Measurements from ENCODE around the gene SAPCD2. TPM values are rescaled to one million over a fixed set of nuclear protein-coding genes. Genes with fewer than 3 reads are reported as not detected.
A peak's percentile ranks its signal among the peaks of the same experiment; 100 is the strongest.

SAPCD2 gene
- total and polyA plus RNA-seq, 8 donors = 0.04 to 0.97 (median 0.34) TPM

DNA sequence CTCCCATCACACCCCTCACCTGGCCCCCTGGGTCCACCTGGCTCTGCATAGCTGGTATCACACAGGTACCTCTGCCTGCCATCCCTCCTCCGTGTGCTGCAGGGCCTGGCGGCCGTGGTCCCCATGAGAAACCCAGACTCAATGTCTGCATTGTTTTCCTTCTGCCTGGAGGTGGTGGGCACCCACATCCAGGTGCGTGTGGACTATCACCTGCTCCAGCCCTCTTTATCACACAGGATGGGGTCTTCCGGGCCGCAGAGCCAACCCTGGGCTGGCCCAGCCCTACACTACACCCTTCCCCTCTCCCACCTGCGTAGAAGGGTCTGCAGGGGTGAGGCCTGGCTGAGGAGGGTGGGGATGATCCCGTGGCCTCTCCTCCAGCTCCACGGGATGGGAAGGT lies 31.4 kb downstream of the SAPCD2 start:
- Histone ChIP-seq H3K4me3 (no peak overlapping the region), H3K27me3 (no peaks in the 10 kb centered on the region), H3K9me3 (no peaks in the 10 kb centered on the region), H3K27ac (no peak overlapping the region), H3K4me1 (peaks cover 0 to 2% (median 0%) of the 10 kb centered on the region in 3 donors), H3K36me3 (peaks cover 0 to 7% (median 0%) of the 10 kb centered on the region in 3 donors)
- ATAC-seq (no peak), FAIRE-seq (no peak), DNase-seq (no peak)
- intact Hi-C loops (cut with DNase I) = loop anchor here in 2 of 3 donors (5.0 kb wide), 2 partner anchors 92 to 252 kb away; partner anchors contain the start of gene C8G (in 1 of the 2)
- TF ChIP-seq, protein P1, sequence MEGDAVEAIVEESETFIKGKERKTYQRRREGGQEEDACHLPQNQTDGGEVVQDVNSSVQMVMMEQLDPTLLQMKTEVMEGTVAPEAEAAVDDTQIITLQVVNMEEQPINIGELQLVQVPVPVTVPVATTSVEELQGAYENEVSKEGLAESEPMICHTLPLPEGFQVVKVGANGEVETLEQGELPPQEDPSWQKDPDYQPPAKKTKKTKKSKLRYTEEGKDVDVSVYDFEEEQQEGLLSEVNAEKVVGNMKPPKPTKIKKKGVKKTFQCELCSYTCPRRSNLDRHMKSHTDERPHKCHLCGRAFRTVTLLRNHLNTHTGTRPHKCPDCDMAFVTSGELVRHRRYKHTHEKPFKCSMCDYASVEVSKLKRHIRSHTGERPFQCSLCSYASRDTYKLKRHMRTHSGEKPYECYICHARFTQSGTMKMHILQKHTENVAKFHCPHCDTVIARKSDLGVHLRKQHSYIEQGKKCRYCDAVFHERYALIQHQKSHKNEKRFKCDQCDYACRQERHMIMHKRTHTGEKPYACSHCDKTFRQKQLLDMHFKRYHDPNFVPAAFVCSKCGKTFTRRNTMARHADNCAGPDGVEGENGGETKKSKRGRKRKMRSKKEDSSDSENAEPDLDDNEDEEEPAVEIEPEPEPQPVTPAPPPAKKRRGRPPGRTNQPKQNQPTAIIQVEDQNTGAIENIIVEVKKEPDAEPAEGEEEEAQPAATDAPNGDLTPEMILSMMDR (IDR thresholded peaks at IDR 0.05) = no peak
- WGBS, 2 donors = 84 to 85% methylated on average over 9 of the region's 9 CpGs

DNA sequence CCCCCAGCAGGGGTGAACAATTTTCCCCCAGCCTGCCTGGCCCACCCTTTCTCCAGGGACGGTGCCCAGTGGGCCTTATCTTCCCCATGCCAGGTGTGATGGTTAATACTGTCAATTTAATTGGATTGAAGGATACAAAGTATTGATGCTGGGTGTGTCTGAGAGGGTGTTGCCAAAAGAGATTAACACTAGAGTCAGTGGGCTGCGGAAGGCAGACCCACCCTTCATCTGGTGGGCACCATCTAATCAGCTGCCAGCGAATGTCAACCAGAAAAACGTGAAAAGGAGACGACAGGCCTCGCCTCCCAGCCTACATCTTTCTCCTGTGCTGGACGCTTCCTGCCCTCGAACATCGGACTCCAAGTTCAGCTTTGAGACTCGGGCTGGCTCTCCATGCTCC lies 32.9 kb downstream of the SAPCD2 start:
- TF ChIP-seq, protein P1 (IDR thresholded peaks at IDR 0.05) = no peak
- Histone ChIP-seq H3K4me3 (no peak overlapping the region), H3K27ac (no peak overlapping the region), H3K27me3 (no peaks in the 10 kb centered on the region), H3K9me3 (no peaks in the 10 kb centered on the region), H3K36me3 (peaks cover 0 to 7% (median 0%) of the 10 kb centered on the region in 3 donors), H3K4me1 (no peaks in the 10 kb centered on the region)
- ATAC-seq (no peak), DNase-seq (no peak), FAIRE-seq (no peak)
- 85 to 88% methylated on average over 10 of the region's 10 CpGs for WGBS, 2 donors
- intact Hi-C loops (cut with DNase I) = loop anchor here in 2 of 3 donors (5.0 kb wide), 2 partner anchors 90 to 250 kb away; partner anchors contain the start of gene C8G (in 1 of the 2)

DNA sequence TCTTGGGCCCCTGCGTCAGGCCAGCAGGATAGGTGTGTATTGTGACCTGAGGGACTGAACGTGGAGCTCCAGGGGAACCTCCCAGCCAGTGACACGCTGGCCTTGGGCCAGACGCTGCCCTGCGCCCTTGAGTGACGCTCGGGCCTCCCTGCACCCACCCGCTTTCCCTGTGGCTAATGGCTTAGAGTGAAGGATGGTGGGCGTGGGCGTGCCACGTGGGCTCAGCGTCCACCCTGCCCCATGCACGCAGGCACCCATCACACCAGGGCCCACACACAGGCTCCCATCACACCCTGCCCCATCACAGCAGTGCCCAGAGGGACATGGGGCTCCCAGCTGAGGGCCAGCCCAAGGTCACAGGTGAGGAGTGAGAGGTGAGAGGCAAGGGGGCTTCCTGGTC lies 33.3 kb downstream of the SAPCD2 start:
- intact Hi-C loops (cut with DNase I) = loop anchor here in 2 of 3 donors (5.0 kb wide), 2 partner anchors 90 to 250 kb away; partner anchors contain the start of gene C8G (in 1 of the 2)
- WGBS, 2 donors = 61% methylated on average over 13 of the region's 13 CpGs
- H3K27me3 ChIP-seq = no peaks in the 10 kb centered on the region
- H3K27ac ChIP-seq = no peak overlapping the region
- TF ChIP-seq, protein P1 (IDR thresholded peaks at IDR 0.05) = no peak
- H3K4me3 ChIP-seq = no peak overlapping the region
- no peak for DNase-seq
- peaks cover 0 to 7% (median 0%) of the 10 kb centered on the region in 3 donors for H3K36me3 ChIP-seq
- no peaks in the 10 kb centered on the region for H3K4me1 ChIP-seq
- ATAC-seq = no peak
- FAIRE-seq = no peak
- no peaks in the 10 kb centered on the region for H3K9me3 ChIP-seq

DNA sequence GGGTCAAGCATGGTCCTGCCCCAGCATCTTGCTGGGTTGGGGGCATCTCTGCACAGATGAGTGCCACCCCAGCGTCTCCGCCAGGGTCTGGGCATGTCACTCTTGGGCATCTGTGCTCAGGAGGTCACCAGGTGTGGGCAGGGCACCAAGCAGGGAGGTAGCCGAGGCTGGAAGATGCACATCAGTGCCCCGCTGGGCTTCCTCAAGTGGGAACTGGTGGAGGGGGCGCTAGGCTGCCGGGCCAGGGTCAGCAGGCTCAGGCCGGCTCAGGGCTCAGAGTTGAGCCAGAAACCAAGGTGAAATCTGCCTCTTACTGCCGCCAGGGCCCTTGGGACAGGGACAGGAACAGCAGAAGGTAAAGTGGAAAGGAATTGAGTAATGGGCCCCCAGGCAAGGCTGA lies 34.4 kb downstream of the SAPCD2 start:
- intact Hi-C loops (cut with DNase I) = loop anchor here in 2 of 3 donors (5.0 kb wide), 2 partner anchors 89 to 249 kb away; partner anchors contain the start of gene C8G (in 1 of the 2)
- TF ChIP-seq, protein P1 (IDR thresholded peaks at IDR 0.05) = no peak
- H3K4me3 ChIP-seq = no peak overlapping the region
- 66 to 74% methylated on average over 8 of the region's 8 CpGs for WGBS, 2 donors
- ATAC-seq (peak in 1 of 4 donors; percentile 5), DNase-seq (no peak), FAIRE-seq (no peak)
- no peaks in the 10 kb centered on the region for H3K27me3 ChIP-seq
- H3K9me3 ChIP-seq = no peaks in the 10 kb centered on the region
- no peaks in the 10 kb centered on the region for H3K4me1 ChIP-seq
- H3K27ac ChIP-seq = no peak overlapping the region
- H3K36me3 ChIP-seq = peaks cover 0 to 7% (median 0%) of the 10 kb centered on the region in 3 donors

DNA sequence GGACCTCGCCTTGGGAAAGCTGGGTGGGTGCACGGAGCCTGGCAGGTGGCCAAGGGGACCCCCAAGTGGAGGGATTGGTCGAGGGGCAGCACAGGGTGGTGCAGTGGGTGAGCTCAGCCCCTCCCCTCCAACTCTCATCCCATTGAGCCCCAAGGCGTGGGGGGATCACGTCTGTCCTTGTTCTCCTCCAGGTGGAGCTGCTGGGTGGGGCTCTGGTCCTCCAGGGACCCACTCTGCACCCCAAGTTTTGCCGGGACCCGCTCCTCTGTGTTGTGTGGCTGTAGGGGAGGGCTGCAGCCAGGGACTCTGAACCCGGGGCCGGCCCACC lies 34.9 kb downstream of the SAPCD2 start:
- Histone ChIP-seq H3K27me3 (no peaks in the 10 kb centered on the region), H3K4me3 (no peak overlapping the region), H3K27ac (no peak overlapping the region), H3K36me3 (peaks cover 0 to 7% (median 0%) of the 10 kb centered on the region in 3 donors), H3K4me1 (no peaks in the 10 kb centered on the region), H3K9me3 (no peaks in the 10 kb centered on the region)
- WGBS, 2 donors = 28 to 33% methylated on average over 9 of the region's 9 CpGs
- ATAC-seq = peak; percentile 3 to 18 (median 6)
- TF ChIP-seq, protein P1 (IDR thresholded peaks at IDR 0.05) = no peak
- intact Hi-C loops (cut with DNase I) = loop anchor here in 2 of 3 donors (5.0 kb wide), 2 partner anchors 88 to 248 kb away; partner anchors contain the start of gene C8G (in 1 of the 2)
- FAIRE-seq = no peak
- DNase-seq = no peak

Data from pancreas (tissue), 10 donors.